GM18511 (cell line): ENCODE data around the gene LHPP.
"Not testable (repeated sequence)": the region's sequence is repeated elsewhere in the genome, so short reads cannot be mapped to it uniquely, and the experiment has no call there.

Experiments
- ATAC-seq: cut with Tn5 transposase; IDR thresholded peaks from one replicate; pipeline ENCODE4 v1.9.1; 2021; ENCODE audit warnings: mild to moderate bottlenecking, moderate library complexity; ENCODE audit not compliant: unreplicated experiment

Gene LHPP

DNA sequence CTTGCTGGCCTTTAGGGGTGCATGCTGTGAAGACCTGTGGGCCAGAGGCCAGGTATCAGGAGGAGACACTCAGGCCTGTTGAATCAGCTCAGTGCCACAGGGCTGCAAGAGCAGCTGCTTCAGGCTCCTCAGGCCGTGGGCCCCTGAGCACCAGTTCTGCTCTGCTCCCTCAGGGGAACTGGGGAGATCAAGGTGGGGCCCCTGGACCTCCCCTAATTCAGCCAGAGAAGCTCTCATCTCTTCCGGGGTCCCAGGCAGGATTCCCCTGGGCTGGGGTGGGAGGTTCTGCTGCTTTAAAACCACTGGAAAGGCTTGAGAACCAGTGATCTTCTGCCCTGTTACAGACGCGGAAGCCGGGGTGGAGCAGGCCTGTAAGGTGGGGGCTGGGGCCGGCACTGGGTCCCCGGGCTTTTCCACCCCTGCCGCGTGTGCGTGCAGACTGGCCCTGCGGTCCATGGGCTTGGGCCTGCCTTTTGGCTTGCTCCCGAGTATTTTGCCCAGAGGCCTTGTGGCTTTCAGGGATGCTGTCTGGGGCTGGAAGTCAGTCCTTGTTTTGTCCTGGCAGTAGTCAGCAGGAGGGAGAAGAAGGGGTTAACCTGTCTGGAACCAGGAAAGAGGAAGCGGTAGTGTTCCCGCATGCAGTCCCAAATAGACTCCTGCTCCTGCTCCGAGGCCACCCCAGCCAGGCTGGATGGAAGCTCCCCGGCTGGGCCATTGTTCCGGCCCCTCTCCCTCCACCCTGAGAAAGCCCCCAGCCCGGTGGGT is 74.3 kb downstream of the LHPP start:
- peak; percentile 50 for ATAC-seq

DNA sequence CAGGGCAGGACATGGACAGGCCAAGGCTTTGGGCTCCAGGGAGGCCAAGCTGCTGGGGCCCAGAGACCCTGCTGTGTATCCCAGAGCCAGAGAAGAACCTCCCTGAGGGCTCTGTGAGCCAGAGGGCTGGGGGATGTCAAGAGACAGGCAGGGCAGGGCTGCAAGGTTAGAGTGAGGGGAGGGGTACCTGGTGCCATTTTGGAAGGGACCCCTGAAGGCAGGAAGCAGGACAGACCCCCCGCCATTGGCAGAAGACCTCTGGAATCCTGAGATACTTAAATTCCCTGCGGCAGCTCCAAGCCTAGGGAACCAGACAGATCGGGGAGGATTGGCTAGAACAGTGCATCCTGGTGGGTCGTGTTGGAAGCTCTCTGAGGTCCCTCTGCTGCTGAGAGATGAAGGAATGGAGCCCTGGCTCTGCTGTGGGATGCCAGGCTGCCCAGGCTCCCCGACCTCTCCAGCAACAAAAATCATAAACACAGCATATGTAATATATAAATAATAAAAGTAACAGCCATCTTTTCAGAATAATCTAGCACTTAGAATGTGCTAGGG is 75.0 kb downstream of the LHPP start:
- ATAC-seq = no peak

DNA sequence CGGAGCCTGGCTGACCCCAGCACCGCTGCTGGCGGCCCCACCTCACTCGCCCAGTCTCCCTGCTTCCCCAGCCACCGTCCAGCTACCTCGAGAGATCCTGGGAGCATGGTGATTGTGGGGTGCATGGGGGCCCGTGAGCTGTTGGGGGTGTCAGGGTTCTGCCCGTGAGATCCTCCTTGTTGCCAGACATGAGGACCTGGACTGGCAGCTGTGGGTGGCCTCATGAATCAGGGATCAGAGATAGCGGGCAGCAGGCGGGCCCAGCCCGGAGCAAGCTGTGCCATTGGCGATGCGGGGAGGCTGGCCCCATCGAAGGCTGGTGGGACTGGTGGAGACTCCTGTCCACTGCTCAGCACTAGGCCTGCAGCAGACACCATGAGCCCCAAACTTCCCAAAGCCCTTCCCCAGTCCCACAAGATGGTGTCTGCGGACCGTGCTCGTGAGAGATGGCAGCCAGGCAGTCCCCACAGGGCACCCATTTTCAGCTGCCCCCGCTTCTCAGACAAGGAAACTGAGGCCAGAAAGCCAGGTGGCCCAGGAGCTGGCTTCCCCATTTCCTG is 75.6 kb downstream of the LHPP start:
- no peak for ATAC-seq

DNA sequence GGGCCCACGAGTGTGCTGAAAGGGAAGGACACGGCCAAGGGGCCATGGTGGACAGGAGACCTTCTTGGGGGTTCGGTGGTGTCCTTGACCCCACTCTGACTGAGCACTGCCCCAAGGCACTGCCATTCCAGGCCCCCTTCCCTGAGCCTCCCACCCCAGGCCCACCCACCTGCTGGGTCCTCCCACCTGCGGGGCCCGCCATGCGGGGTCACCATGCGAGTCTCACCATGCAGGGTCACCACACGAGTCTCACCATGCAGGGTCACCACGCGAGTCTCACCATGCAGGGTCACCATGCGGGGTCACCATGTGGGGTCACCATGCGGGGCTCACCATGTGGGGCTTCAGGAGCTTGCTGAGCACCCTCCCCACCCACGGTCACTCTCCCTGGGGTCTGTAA is 76.3 kb downstream of the LHPP start:
- no peak for ATAC-seq

DNA sequence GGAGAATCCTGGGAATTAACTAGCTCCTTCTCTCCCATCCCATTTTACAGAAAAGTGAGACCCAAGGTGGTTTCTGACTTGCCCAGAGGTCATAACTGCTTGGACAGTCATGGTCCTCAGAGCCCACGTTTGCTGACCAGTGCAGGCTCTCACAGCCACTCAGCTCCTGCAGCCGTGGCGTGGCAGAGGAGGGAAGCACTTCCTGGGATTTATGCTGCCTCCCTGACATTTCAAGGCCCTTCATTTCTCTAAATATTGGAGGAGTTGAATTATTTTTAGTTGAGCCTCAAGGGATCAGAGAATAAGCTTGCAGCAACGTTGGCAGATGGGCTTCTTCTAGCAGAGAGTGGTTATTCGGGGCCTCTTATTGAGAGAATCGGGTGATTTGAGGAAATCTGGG is 77.1 kb downstream of the LHPP start:
- ATAC-seq = no peak

DNA sequence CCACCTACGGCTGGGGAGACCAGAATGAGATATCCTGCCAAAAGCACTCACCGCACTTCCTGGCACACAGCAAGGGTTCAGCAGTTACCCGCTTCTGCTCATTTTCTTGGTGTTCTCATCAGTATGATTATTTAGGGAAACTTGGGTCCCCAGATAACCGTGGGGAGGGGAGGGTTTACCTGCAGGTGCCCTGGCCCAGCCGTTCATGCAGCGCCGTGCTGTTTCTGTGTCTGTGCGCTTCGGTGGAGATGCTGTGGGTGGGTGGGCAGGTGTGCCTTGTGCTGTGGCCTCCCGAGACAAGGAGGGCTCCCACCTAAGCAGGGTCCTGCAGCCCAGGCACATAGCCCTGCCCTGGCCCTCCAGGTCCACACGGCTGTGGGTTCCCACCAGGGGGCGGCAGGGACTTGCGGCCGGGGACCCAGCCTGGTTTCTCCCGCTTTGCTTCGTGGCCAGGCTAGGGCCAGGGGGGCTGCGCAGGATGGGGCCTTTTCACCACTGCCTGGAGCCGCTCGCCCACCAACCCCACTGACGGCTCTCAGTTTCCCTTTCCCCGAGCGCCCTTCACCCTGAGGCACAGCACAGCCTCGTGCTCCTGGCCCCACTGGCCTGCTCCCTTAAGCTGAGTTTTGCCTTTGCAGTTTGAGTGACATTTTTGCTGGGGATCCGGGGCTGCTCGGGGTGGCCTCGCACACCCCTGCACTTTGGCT is 78.5 kb downstream of the LHPP start:
- peak; percentile 64 for ATAC-seq

DNA sequence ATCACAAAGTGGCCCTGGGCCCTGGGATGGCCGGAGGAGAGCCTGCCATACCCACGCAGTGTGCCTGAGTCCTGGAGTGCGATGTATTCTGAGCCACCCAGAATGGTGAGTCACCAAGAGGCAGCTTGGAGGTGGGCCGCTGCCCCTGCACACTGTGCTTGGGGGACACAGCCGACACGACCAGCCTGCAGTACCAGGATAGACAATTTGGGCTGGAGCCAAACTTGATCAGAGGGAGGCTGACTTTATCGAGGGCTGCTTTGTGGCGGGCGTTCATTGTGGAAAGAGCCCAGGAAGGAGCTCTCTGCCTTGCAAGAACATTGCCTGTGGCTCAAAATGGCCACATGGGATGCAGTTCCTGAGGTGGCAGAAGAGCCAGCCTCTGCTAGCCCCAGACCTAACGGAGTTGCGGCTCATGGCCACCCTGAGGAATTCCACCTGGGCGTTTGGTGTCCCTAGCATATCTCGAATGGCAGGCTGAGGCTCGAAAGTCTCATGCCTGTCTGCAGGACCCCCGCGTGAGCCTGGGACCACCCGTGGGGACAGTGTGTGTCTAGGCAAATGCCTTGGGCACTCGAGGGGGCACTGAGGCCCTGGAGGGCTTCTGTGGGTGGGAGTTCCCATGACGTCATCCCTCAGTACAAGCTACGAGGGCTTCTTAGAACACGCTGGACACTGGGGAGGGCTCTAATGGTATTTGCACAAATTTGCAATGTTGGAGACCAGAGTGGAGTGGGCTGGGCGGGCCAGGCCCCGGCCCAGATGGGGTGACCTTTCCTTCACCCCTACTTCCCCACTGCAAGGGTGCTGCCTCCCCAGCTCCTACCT is 79.7 kb downstream of the LHPP start:
- ATAC-seq = no peak

DNA sequence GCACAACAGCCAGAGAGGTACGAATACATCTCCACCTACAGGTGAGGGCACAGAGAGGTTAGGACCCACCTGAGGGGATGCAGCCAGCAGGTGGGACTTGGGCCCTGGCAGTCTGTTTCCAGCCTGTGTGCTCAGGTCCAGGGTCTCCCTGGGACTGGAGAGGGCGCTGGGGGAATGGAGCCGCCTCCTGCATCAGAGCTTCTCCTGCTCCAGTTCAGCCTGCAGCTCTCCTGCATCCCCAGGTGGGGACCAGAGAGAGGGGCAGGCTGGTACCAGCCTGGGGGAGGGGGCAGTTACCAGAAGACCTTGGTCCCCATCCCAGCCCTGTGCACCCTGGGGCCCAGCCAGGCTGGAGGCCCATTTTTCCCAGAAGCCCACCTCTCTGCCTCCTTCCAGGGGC is 80.7 kb downstream of the LHPP start:
- no peak for ATAC-seq

DNA sequence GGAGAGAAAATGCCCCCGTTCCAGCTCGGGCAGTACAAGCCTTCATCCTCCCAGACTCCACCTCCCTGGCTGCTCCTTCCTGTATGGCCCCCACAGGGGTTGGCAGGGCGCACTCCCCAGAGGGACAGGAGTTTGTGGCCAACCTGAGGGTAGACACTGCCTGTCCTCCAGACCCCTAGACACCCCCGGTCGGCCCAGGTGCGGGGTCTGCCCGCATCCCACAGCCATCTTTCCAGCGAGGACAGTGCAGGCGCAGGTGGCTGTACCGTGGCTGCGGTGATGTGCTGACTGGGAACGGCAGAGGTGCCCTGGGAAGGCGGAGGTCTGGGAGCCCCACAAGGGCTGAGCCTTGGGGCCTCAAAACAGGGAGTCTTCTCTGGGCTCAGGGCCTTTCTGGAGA is 81.5 kb downstream of the LHPP start:
- no peak for ATAC-seq

DNA sequence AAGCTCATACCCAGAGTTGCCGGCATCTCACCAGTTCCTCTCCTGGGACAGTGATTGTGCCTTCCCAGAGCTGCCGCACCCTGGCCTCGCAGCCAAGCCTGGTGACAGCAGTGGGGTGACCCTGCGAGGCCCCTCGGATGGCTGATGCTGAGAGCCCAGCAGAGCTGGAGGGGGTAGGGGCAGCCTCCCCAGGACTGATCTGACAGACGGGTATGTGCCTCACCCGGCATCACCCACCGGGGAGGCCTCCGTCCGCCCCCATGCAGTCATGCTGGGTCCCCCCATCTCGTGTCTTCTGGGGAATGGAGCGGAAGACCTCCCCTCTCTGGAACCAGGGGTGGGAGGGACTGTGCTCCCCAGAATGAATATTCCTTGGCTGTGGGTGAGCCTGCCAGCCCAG is 82.3 kb downstream of the LHPP start:
- ATAC-seq = no peak

DNA sequence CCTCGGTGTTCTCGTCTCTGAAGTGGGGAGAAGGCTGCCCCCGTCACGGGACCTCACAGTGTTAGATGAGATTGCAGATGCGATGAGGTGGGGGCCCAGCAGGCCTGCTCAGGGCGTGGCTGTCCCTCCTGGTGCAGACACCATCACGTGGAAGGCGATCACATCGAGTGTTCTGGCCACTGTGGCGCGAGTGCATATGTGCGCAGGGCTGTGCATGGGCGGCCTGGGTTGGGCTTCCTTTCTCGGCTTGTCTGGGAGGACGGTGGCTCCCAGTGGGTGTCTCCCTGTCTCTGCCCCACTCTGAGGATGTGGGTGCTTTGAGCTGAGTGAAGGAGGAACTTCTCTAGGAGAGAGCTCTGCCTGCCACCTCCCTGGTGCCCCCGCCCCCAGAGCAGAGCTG is 83.1 kb downstream of the LHPP start:
- no peak for ATAC-seq

DNA sequence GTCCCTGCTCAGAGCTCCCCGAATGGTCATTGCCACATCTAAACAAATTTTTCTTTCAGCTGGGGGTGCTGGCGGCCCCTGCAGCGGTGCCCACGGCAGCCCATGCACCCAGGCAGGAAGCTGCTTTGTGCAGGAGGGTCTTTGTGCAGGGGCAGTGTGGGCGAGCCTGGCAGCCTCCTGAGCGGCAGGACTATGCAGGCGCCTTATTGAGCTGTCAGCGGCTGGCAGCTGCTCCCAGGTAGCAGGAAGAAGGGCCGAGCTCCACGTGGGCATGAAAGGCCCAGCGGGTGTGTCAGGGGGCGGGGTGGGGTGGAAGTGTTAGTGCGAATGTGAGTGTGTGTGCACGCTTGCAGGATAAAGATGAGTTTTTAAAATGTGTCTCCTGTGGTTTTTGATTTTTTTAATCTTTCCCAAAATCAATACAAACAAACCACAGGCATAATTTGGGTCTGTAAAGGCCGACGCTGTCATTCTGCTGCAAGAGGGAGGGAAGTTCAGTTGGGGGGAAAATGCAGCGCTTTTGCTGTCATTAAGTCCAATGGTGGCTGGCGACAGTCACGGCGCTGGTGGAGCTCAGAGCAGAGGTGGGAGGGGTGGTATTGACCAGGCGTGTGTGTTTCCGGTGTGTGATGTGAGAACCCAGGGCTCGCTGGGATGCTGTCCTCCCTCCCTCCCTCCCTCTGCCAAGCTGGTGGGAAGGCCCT is 83.9 kb downstream of the LHPP start:
- ATAC-seq = peak; percentile 65

DNA sequence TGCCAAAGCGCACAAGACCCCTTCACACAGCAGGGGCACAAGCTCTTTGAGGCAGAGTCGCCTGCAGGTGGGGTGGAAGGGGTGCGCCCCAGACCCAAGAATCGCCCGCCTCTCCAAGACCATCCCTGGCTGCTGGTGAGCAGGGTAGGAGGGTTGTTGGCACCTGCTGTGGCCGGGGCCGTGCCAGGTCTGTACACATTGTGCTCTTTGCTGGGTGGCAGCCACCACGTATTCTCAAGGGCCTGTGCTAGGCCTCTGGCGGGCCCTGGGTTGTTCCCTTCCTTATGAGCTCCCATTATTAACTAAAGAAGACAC is 84.4 kb downstream of the LHPP start:
- ATAC-seq = peak; percentile 11

DNA sequence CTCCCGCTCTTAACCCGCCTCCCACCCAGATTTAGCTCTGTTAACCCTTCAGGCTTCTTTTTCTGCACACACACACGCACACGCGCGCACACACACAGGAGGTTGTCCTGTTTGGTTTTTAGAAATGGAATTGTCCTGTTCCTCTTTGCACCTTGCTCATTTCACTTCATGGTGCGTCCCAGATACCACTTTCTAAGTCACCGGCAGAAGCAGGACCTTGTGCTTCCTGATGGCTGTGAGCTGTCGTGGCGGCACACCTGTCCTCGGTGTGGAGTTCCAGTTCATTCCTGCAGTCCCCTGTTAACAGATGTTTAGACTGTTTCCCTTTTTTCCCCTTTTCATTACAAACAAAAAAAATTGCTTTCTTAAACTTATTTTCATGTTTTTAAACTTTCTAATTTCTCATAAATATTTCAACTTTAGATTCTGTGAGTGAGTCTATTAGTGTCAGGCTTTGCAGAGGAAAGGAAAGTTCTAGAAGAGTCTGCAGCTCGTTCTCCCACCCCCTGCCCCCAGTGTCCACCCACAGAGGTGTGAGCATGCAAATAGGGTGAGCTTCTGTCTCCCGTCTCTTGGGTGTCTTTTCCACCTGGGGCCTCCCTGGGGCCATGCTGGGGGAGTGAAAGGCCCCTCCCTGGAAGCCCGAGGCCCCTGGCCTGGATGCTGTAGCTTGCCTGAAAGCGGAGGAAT is 85.5 kb downstream of the LHPP start:
- ATAC-seq = no peak

DNA sequence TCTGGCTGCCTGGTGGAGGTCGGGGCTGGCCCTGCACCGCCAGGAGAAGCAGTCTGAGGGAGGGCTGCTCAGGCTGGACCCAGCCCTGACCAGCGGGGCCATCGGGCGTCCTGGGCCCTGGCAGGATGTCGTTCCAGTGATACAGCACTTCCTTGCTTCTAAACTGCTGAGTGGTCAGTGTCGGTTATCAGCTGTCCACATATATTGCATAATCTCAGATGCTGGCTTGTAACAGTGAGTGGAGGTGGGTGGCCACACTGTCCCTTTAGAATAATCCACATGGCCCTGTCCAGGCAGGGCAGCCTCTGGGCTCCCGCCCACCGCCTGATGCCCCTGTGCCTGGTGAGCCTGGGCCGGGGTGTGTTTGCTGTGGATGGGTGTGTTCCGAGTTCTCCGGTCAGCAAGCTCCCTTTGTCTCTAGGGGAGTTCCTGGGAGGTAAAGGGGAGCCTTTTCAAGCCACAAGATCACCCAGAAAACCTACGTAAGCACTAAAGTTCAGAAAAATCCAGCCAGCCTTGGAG is 86.1 kb downstream of the LHPP start:
- no peak for ATAC-seq

DNA sequence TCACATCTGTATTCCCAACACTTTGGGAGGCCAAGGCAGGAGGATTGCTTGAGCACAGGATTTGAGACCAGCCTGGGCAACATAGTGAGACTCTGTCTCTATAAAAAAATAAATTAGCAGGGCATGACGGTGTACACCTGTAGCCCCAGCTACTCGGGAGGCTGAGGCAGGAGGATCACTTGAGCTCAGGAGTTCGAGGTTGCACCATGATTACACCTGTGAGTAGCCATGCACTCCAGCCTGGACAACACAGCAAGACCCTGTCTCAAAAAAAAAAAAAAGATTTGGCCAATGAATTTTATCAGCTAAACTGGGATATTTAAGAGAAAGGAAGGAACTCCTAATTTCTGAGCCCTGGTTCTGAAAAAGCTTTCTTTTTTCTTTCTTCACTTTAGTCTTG is 87.5 kb downstream of the LHPP start:
- ATAC-seq = not testable (repeated sequence)

DNA sequence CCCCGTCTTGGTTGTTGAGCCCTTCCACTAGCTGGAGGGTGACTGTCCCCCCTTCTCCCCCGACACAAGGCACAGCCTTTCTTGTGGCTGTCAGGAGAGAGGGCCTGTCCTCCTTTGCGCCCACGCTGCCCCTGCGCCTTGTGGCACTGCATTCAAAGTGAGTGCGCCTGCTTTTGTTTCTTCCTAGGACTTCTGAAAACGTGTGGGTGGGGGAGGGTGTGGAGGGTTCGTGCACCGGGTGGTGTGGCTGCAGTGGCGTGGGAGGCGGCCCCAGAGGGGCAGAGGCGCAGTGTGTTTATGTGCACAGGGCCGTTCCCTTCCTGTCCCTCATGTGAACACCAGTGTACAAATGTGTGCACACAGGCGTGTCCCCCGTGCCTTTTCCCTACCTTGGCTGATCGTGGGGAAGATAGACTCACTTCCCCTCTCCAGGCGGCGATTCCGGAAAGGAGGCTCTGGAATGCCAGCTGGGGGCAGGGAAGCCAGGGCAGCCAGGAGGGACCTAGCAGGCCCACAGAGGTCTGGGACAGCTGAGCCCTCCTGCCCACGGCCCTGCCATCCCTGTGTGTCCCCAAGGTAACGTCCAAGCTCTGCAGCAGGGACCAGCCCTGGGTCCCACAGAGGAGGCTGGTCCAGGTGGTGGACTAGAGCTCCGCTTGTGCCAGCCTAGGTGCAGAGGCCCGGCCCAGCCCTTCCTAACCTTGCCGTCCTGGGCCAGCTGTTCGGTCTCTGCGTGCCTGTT is 88.8 kb downstream of the LHPP start:
- peak; percentile 58 for ATAC-seq

DNA sequence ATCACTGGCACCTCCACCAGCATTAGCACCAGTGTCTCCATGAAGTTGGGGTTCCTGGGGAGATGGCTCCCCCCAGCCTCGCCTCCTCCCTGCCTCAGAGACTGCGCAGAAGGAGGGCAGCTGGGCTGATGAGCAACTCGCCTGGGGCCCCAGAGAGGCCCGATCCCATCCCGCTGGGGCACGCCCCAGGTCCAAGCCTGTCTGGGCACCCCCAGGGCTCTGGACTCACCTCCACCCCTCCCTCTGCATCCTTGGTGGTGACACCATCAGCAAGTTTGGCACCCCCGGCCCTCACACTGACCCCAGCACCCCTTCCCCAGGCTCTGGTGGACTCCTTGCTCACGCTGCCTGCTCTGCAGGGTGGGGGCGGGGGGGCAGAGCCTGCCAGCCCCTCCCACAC is 89.5 kb downstream of the LHPP start:
- no peak for ATAC-seq

DNA sequence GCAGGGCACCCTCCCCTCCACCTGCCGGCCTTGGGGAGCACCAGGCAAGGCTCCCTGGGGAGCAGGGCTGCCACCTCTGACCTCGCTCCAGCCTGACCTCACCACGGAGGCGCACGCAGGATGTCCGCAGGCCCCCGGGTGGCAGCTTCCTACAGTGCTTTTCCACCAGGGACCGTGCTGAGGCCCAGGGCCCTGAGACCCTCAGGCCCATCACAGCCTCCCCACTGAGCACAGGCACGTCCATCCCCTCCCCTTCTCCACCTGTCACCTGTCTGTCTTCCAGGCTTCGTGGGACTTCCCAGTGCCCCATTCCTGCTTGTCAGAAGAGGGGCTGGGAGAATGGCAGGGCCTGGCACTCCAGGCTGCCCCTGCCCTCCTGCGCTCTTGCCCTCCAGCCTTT is 90.1 kb downstream of the LHPP start:
- no peak for ATAC-seq
